Mesenchymal stem cell (in vitro differentiated cells and primary cell): ENCODE data around the gene ENPP3.

ENCODE experiments used
- DNase-seq: peaks from one replicate; pipeline ENCODE4 v3.0.0-alpha.2; 2013
- H2AFZ ChIP-seq: one replicate; pipeline ENCODE4 v1.6.1; 2013; ENCODE audit warnings: low read depth, mild to moderate bottlenecking, control low read depth, inconsistent platforms, low read length, moderate library complexity
- H2AK5ac ChIP-seq: 2 replicates; pipeline ENCODE4 v1.6.1; 2013; ENCODE audit warnings: low read length, moderate library complexity, mild to moderate bottlenecking, inconsistent platforms; ENCODE audit not compliant: severe bottlenecking
- H2BK120ac ChIP-seq: one replicate; pipeline ENCODE4 v1.6.1; 2013; ENCODE audit warnings: low read depth, mild to moderate bottlenecking, inconsistent platforms, low read length, moderate library complexity
- H2BK12ac ChIP-seq, 2 experiments: one replicate each; pipeline ENCODE4 v1.6.1; 2013; ENCODE audit warnings: inconsistent platforms in 2 of 2, low read length in 2 of 2, mild to moderate bottlenecking in 2 of 2, moderate library complexity in 2 of 2, control low read depth in 1 of 2
- H2BK15ac ChIP-seq: one replicate; pipeline ENCODE4 v1.6.1; 2013; ENCODE audit warnings: mild to moderate bottlenecking, low read depth, inconsistent platforms; ENCODE audit not compliant: poor library complexity, severe bottlenecking
- H2BK5ac ChIP-seq: 2 replicates; pipeline ENCODE4 v1.6.1; 2013; ENCODE audit warnings: low read depth, mild to moderate bottlenecking, low read length, control low read depth, inconsistent platforms; ENCODE audit not compliant: poor library complexity, severe bottlenecking
- H3K14ac ChIP-seq, 2 experiments: one replicate each; pipeline ENCODE4 v1.6.1; 2013; ENCODE audit warnings: inconsistent platforms in 2 of 2, low read length in 2 of 2, control low read depth in 1 of 2, mild to moderate bottlenecking in 1 of 2, moderate library complexity in 1 of 2
- H3K18ac ChIP-seq, 2 experiments: one replicate each; pipeline ENCODE4 v1.6.1; 2013; ENCODE audit warnings: inconsistent platforms in 2 of 2, low read length in 2 of 2, control low read depth in 1 of 2, low read depth in 1 of 2, mild to moderate bottlenecking in 1 of 2
- H3K23ac ChIP-seq, 2 experiments: one replicate each; pipeline ENCODE4 v1.6.1; 2013; ENCODE audit warnings: inconsistent platforms in 2 of 2, low read length in 2 of 2, mild to moderate bottlenecking in 2 of 2, moderate library complexity in 2 of 2, control low read depth in 1 of 2
- H3K27ac ChIP-seq: 2 replicates; pipeline ENCODE4 v1.5.1; 2013; ENCODE audit warnings: mild to moderate bottlenecking, moderate library complexity, low read length, control low read depth, inconsistent platforms; ENCODE audit not compliant: poor library complexity, severe bottlenecking
- H3K27me3 ChIP-seq, 2 experiments: 2 replicates each; pipeline versions ENCODE4 v1.6.1 to v1.7.0; 2013; ENCODE audit warnings: low read length in 2 of 2, mild to moderate bottlenecking in 2 of 2, moderate library complexity in 2 of 2, control low read depth in 1 of 2, inconsistent platforms in 1 of 2; ENCODE audit not compliant: control insufficient read depth in 1 of 2, insufficient read depth in 1 of 2
- H3K36me3 ChIP-seq, 2 experiments: 2 replicates each; pipeline versions ENCODE4 v1.6.1 to v1.7.0; 2013; ENCODE audit warnings: low read length in 2 of 2, control low read depth in 1 of 2, inconsistent platforms in 1 of 2, low read depth in 1 of 2, mild to moderate bottlenecking in 1 of 2; ENCODE audit not compliant: insufficient read depth in 2 of 2, control insufficient read depth in 1 of 2
- H3K4ac ChIP-seq, 2 experiments: one replicate each; pipeline ENCODE4 v1.6.1; 2013; ENCODE audit warnings: inconsistent platforms in 2 of 2, low read length in 2 of 2, mild to moderate bottlenecking in 2 of 2, moderate library complexity in 2 of 2, control low read depth in 1 of 2, low read depth in 1 of 2
- H3K4me1 ChIP-seq: 2 replicates; pipeline ENCODE4 v1.6.1; 2013; ENCODE audit warnings: low read depth, low read length, control low read depth; ENCODE audit not compliant: control insufficient read depth, insufficient read depth
- H3K4me2 ChIP-seq: 2 replicates; pipeline ENCODE4 v1.6.1; 2013; ENCODE audit warnings: low read length, mild to moderate bottlenecking, inconsistent platforms; ENCODE audit not compliant: poor library complexity, severe bottlenecking
- H3K4me3 ChIP-seq, 2 experiments: 2 replicates each; pipeline versions ENCODE4 v1.5.1 to v1.7.0; 2013; ENCODE audit warnings: low read length in 2 of 2, mild to moderate bottlenecking in 2 of 2, control low read depth in 1 of 2, low read depth in 1 of 2; ENCODE audit not compliant: insufficient read depth in 1 of 2
- H3K79me1 ChIP-seq: replicated peaks from 2 replicates; pipeline ENCODE4 v1.6.1; 2013; ENCODE audit warnings: mild to moderate bottlenecking, control low read depth, low read length, inconsistent platforms; ENCODE audit not compliant: poor library complexity, severe bottlenecking
- H3K9ac ChIP-seq: 2 replicates; pipeline ENCODE4 v1.7.0; 2013; ENCODE audit warnings: mild to moderate bottlenecking, low read length, moderate library complexity
- H3K9me3 ChIP-seq: 2 replicates; pipeline ENCODE4 v1.7.0; 2013; ENCODE audit warnings: mild to moderate bottlenecking, low read length; ENCODE audit not compliant: control insufficient read depth
- H4K8ac ChIP-seq: one replicate; pipeline ENCODE4 v1.6.1; 2013; ENCODE audit warnings: inconsistent platforms, mild to moderate bottlenecking, low read length, moderate library complexity
- H4K91ac ChIP-seq: one replicate; pipeline ENCODE4 v1.6.1; 2013; ENCODE audit warnings: mild to moderate bottlenecking, low read length, inconsistent platforms
- WGBS: methylation state at CpG from one replicate; pipeline ENCODE4 v1.1.7; 2013; ENCODE audit warnings: mixed read lengths; 5-methylcytosine and 5-hydroxymethylcytosine counted together

ENPP3 gene

DNA sequence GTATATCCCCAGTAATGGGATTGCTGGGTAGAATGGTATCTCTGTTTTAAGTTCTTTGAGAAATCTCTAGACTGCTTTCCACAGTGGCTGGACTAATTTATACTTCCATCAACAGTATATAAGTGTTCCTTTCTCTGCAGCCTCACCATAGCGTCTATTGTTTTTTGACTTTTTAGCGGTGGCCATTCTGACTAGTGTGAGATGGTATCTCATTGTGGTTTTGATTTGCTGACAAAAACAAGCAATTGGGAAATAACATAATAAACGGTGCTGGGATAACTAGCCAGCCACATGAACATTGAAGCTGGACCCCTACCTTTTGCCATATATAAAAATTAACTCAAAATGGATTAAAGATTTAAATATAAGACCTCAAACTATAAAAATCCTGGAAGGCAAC, 49.9 kb downstream of the ENPP3 start:
- Histone ChIP-seq H2BK12ac (no peak overlapping the region), H3K4me3 (no peak overlapping the region), H3K14ac (no peak overlapping the region), H3K27ac (no peak overlapping the region), H4K8ac (no peak overlapping the region), H3K36me3 (no peaks in the 10 kb centered on the region), H3K27me3 (no peaks in the 10 kb centered on the region), H3K9ac (no peak overlapping the region), H2BK5ac (no peak overlapping the region), H3K23ac (no peak overlapping the region), H3K4ac (no peak overlapping the region), H3K9me3 (no peaks in the 10 kb centered on the region), H2AFZ (no peak overlapping the region), H3K18ac (no peak overlapping the region), H2BK120ac (no peak overlapping the region), H3K79me1 (no peaks in the 10 kb centered on the region), H4K91ac (no peak overlapping the region), H2AK5ac (no peak overlapping the region), H2BK15ac (no peak overlapping the region), H3K4me2 (no peak overlapping the region), H3K4me1 (no peaks in the 10 kb centered on the region)
- no peak for DNase-seq
- WGBS, result 100% methylated on average over 2 of the region's 3 CpGs

DNA sequence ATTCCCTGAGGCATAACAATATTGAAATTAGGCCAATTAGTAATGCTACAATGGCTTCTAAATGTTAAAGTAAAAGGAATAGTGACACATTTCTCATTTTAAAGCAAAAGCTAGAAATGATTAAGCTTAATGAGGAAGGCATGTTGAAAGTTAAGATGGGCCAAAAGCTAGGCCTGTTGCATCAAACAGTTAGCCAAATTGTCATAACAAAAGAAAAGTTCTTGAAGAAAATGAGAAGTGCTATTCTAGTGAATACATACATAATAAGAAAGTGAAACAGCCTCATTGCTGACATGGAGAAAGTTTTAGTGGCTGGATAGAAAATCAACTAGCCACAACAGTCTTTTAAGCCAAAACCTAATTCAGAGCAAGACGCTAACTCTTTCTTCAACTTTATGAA, 51.2 kb downstream of the ENPP3 start:
- Histone ChIP-seq H2AFZ (no peak overlapping the region), H3K27ac (no peak overlapping the region), H2BK12ac (no peak overlapping the region), H2BK120ac (no peak overlapping the region), H3K4me1 (no peaks in the 10 kb centered on the region), H4K8ac (no peak overlapping the region), H3K4me3 (no peak overlapping the region), H3K18ac (no peak overlapping the region), H3K36me3 (no peaks in the 10 kb centered on the region), H3K79me1 (no peaks in the 10 kb centered on the region), H3K9ac (no peak overlapping the region), H3K9me3 (no peaks in the 10 kb centered on the region), H3K4me2 (no peak overlapping the region), H2BK15ac (no peak overlapping the region), H3K23ac (no peak overlapping the region), H3K4ac (no peak overlapping the region), H3K27me3 (no peaks in the 10 kb centered on the region), H4K91ac (no peak overlapping the region), H3K14ac (no peak overlapping the region), H2AK5ac (no peak overlapping the region), H2BK5ac (no peak overlapping the region)
- WGBS, result 100% methylated on average over 1 of the region's 1 CpG
- no peak for DNase-seq

DNA sequence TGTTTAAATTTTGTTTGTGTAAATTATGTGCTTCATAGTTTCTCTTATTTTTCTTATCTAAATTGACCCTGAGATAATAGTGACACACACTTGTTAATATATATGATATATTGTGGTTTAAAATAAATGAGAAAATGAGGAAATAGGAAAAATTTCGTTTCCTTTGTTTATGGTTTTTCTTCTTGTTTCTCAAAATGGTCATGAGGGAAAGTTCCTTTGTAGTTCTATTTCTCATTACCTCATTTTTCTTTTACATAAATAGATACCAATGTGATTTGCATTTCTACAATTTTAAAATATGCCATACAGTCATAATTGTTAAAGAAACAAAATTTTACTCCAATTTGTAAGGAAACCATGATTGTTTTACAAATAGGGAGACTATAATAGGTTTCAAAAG, 54.9 kb downstream of the ENPP3 start:
- no peak overlapping the region for H2AFZ ChIP-seq
- H3K14ac ChIP-seq, result no peak overlapping the region
- H3K27me3 ChIP-seq, result no peaks in the 10 kb centered on the region
- no peak overlapping the region for H3K23ac ChIP-seq
- no peak overlapping the region for H2BK120ac ChIP-seq
- H3K9ac ChIP-seq, result no peak overlapping the region
- H2BK5ac ChIP-seq, result no peak overlapping the region
- no peak overlapping the region for H4K8ac ChIP-seq
- H3K4me2 ChIP-seq, result no peak overlapping the region
- H3K4ac ChIP-seq, result no peak overlapping the region
- no peaks in the 10 kb centered on the region for H3K79me1 ChIP-seq
- H4K91ac ChIP-seq, result no peak overlapping the region
- no peak overlapping the region for H2AK5ac ChIP-seq
- no peak overlapping the region for H2BK15ac ChIP-seq
- no peaks in the 10 kb centered on the region for H3K4me1 ChIP-seq
- H3K18ac ChIP-seq, result no peak overlapping the region
- H3K27ac ChIP-seq, result no peak overlapping the region
- H2BK12ac ChIP-seq, result no peak overlapping the region
- WGBS, result no CpG with 5 or more reads among the region's 1 CpG
- DNase-seq, result no peak
- H3K9me3 ChIP-seq, result no peaks in the 10 kb centered on the region
- no peak overlapping the region for H3K4me3 ChIP-seq
- H3K36me3 ChIP-seq, result no peaks in the 10 kb centered on the region

DNA sequence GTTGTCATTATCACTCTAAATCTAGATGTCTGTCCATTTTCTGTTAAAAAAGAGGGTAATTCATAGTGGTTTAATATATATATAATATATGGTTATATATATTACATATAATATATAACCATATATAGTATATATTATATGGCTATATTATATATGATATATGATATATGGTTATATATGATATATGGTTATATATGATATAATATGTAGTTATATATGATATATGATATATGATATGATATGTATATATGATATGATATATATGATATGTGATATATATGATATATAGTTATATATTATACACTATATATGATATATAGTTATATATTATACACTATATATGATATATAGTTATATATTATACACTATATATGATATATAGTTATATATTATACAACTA, 55.5 kb downstream of the ENPP3 start:
- H2BK12ac ChIP-seq, result no peak overlapping the region
- H3K9ac ChIP-seq, result no peak overlapping the region
- H3K14ac ChIP-seq, result no peak overlapping the region
- no peak overlapping the region for H3K4me3 ChIP-seq
- no peak overlapping the region for H2AK5ac ChIP-seq
- H4K91ac ChIP-seq, result no peak overlapping the region
- DNase-seq, result no peak
- H3K36me3 ChIP-seq, result no peaks in the 10 kb centered on the region
- no peak overlapping the region for H2BK15ac ChIP-seq
- H3K4me2 ChIP-seq, result no peak overlapping the region
- H3K18ac ChIP-seq, result no peak overlapping the region
- no peak overlapping the region for H3K27ac ChIP-seq
- H3K4me1 ChIP-seq, result no peaks in the 10 kb centered on the region
- no peak overlapping the region for H2BK120ac ChIP-seq
- H4K8ac ChIP-seq, result no peak overlapping the region
- no peak overlapping the region for H3K4ac ChIP-seq
- H3K23ac ChIP-seq, result no peak overlapping the region
- H3K79me1 ChIP-seq, result no peaks in the 10 kb centered on the region
- H2BK5ac ChIP-seq, result no peak overlapping the region
- no peaks in the 10 kb centered on the region for H3K9me3 ChIP-seq
- no peaks in the 10 kb centered on the region for H3K27me3 ChIP-seq
- no peak overlapping the region for H2AFZ ChIP-seq
